HFFc6 (cell line): ENCODE measurements around the gene CNPY1. TPM values are rescaled to one million over a fixed set of nuclear protein-coding genes. Genes with fewer than 3 reads are reported as not detected.

Experiments used
- DNase-seq: peaks from one replicate; pipeline ENCODE4 v3.0.0-alpha.2; 2018
- H3K27ac Mint-ChIP-seq: 2 replicates; pipeline ENCODE4 v1.8.0; 2020; ENCODE audit warnings: mild to moderate bottlenecking, mixed read lengths
- H3K27me3 Mint-ChIP-seq: 2 replicates; pipeline ENCODE4 v1.8.0; 2021; ENCODE audit warnings: mild to moderate bottlenecking, moderate library complexity, mixed read lengths; ENCODE audit not compliant: insufficient read depth
- H3K36me3 Mint-ChIP-seq: 2 replicates; pipeline ENCODE4 v1.8.0; 2021; ENCODE audit warnings: low read depth, mixed read lengths
- H3K4me1 Mint-ChIP-seq: 2 replicates; pipeline ENCODE4 v1.8.0; 2020; ENCODE audit warnings: low read depth, mixed read lengths
- H3K4me3 Mint-ChIP-seq: 2 replicates; pipeline ENCODE4 v1.8.0; 2020; ENCODE audit warnings: mild to moderate bottlenecking, moderate library complexity, mixed read lengths
- H3K9me3 Mint-ChIP-seq: 2 replicates; pipeline ENCODE4 v1.8.0; 2020; ENCODE audit warnings: mild to moderate bottlenecking, mixed read lengths
- total RNA-seq, 6 experiments: library from RNA; stranded (reverse); fragmentation: NEBNext Ultra II Directional; extraction: Animal tissue kit (Norgen Biotek cat#: 25700); gene quantifications; 2 replicates in 1 of 6; 3 replicates in 5 of 6; pipeline ENCODE4 v1.2.3, GENCODE V29; 2021
- TF ChIP-seq, protein P1 (sequence below): fragments of 200-600 bp; sonication (generic); IDR thresholded peaks from 2 replicates; pipeline ENCODE4 v1.5.0; 2021; ENCODE audit warnings: antibody characterized with exemption, mild to moderate bottlenecking

Gene CNPY1
- total RNA-seq, 6 experiments from 2014 or later: not detected

- peaks cover 28% of the 10 kb centered on the region for H3K27me3 Mint-ChIP-seq
- H3K4me1 Mint-ChIP-seq: peaks cover 11% of the 10 kb centered on the region; the same call in 1 of the 2 replicates
- H3K27ac Mint-ChIP-seq: no peak overlapping the region
- no peaks in the 10 kb centered on the region for H3K36me3 Mint-ChIP-seq
- TF ChIP-seq, protein P1, sequence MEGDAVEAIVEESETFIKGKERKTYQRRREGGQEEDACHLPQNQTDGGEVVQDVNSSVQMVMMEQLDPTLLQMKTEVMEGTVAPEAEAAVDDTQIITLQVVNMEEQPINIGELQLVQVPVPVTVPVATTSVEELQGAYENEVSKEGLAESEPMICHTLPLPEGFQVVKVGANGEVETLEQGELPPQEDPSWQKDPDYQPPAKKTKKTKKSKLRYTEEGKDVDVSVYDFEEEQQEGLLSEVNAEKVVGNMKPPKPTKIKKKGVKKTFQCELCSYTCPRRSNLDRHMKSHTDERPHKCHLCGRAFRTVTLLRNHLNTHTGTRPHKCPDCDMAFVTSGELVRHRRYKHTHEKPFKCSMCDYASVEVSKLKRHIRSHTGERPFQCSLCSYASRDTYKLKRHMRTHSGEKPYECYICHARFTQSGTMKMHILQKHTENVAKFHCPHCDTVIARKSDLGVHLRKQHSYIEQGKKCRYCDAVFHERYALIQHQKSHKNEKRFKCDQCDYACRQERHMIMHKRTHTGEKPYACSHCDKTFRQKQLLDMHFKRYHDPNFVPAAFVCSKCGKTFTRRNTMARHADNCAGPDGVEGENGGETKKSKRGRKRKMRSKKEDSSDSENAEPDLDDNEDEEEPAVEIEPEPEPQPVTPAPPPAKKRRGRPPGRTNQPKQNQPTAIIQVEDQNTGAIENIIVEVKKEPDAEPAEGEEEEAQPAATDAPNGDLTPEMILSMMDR: no peak
- H3K4me3 Mint-ChIP-seq: no peak overlapping the region
- H3K9me3 Mint-ChIP-seq: no peaks in the 10 kb centered on the region
- DNase-seq: no peak
Measured at GRCh38 chr7:155494551-155494950, 51.8 kb downstream of the CNPY1 start.

- Mint-ChIP-seq H3K4me1 (peaks cover 11% of the 10 kb centered on the region; the same call in 1 of the 2 replicates), H3K27me3 (peaks cover 29% of the 10 kb centered on the region), H3K9me3 (no peaks in the 10 kb centered on the region), H3K27ac (no peak overlapping the region), H3K36me3 (no peaks in the 10 kb centered on the region), H3K4me3 (no peak overlapping the region)
- no peak for DNase-seq
- TF ChIP-seq, protein P1: no peak
Measured at GRCh38 chr7:155493744-155494538, 52.4 kb downstream of the CNPY1 start.

- TF ChIP-seq, protein P1: no peak
- no peak for DNase-seq
- Mint-ChIP-seq H3K27ac (no peak overlapping the region), H3K36me3 (no peaks in the 10 kb centered on the region), H3K9me3 (no peaks in the 10 kb centered on the region), H3K4me3 (no peak overlapping the region), H3K4me1 (peaks cover 11% of the 10 kb centered on the region; the same call in 1 of the 2 replicates), H3K27me3 (peaks cover 29% of the 10 kb centered on the region)
Measured at GRCh38 chr7:155491812-155492211, 54.5 kb downstream of the CNPY1 start.

- Mint-ChIP-seq H3K9me3 (no peaks in the 10 kb centered on the region), H3K4me3 (peak overlapping the region; percentile 81), H3K4me1 (peaks cover 11% of the 10 kb centered on the region; the same call in 1 of the 2 replicates), H3K27me3 (peaks cover 22% of the 10 kb centered on the region), H3K36me3 (no peaks in the 10 kb centered on the region), H3K27ac (no peak overlapping the region)
- DNase-seq: no peak
- TF ChIP-seq, protein P1: no peak
Measured at GRCh38 chr7:155490697-155491628, 55.4 kb downstream of the CNPY1 start.

GRCh38 chr7:155489862-155490696, 56.3 kb downstream of the CNPY1 start:
- no peak for DNase-seq

More at GRCh38 chr7:155489862-155490696, 56.3 kb downstream of the CNPY1 start:
- Mint-ChIP-seq H3K27ac (no peak overlapping the region), H3K36me3 (no peaks in the 10 kb centered on the region), H3K4me3 (peak overlapping the region; percentile 81), H3K4me1 (peaks cover 11% of the 10 kb centered on the region; the same call in 1 of the 2 replicates), H3K9me3 (no peaks in the 10 kb centered on the region), H3K27me3 (peaks cover 17% of the 10 kb centered on the region)
- TF ChIP-seq, protein P1: no peak
